ENCODE results near the gene MYL7. TPM values are rescaled to one million over a fixed set of nuclear protein-coding genes. Genes with fewer than 3 reads are reported as not detected.

Gene MYL7
- total and polyA plus RNA-seq, 2 donors, result 1.9 to 2.7 TPM

- Histone ChIP-seq H3K4me3 (ENCODE audit: low read depth, low read length) (no peak overlapping the region), H3K27ac (ENCODE audit: low read depth) (no peak overlapping the region), H3K36me3 (ENCODE audit: insufficient read depth) (no peaks in the 10 kb centered on the region), H3K4me1 (ENCODE audit: insufficient read depth) (no peaks in the 10 kb centered on the region)
- peak; percentile 36 for DNase-seq (ENCODE audit: extremely low spot score)
- 76% methylated on average over 18 of the region's 18 CpGs for WGBS
Measured at GRCh38 chr7:44149571-44150465, 8.7 kb upstream of the MYL7 start.

GRCh38 chr7:44148961-44149536 lies 7.9 kb upstream of the MYL7 start:
- no peak overlapping the region for H3K27ac ChIP-seq (ENCODE audit: low read depth)
- H3K4me1 ChIP-seq (ENCODE audit: insufficient read depth), result no peaks in the 10 kb centered on the region
- 92% methylated on average over 9 of the region's 9 CpGs for WGBS
- no peak for DNase-seq (ENCODE audit: extremely low spot score)
- H3K36me3 ChIP-seq (ENCODE audit: insufficient read depth), result no peaks in the 10 kb centered on the region
- no peak overlapping the region for H3K4me3 ChIP-seq (ENCODE audit: low read depth, low read length)

GRCh38 chr7:44148166-44148565 lies 7.0 kb upstream of the MYL7 start:
- no peak for DNase-seq (ENCODE audit: extremely low spot score)
- 83% methylated on average over 2 of the region's 2 CpGs for WGBS

GRCh38 chr7:44147026-44147991 lies 6.2 kb upstream of the MYL7 start:
- Histone ChIP-seq H3K27ac (ENCODE audit: low read depth) (no peak overlapping the region), H3K4me1 (ENCODE audit: insufficient read depth) (no peaks in the 10 kb centered on the region), H3K36me3 (ENCODE audit: insufficient read depth) (no peaks in the 10 kb centered on the region), H3K4me3 (ENCODE audit: low read depth, low read length) (no peak overlapping the region)
- WGBS, result 54% methylated on average over 33 of the region's 33 CpGs
- DNase-seq (ENCODE audit: extremely low spot score), result no peak

More at GRCh38 chr7:44148166-44148565, 7.0 kb upstream of the MYL7 start:
- no peaks in the 10 kb centered on the region for H3K4me1 ChIP-seq (ENCODE audit: insufficient read depth)
- no peak overlapping the region for H3K27ac ChIP-seq (ENCODE audit: low read depth)
- no peaks in the 10 kb centered on the region for H3K36me3 ChIP-seq (ENCODE audit: insufficient read depth)
- H3K4me3 ChIP-seq (ENCODE audit: low read depth, low read length), result no peak overlapping the region

GRCh38 chr7:44145969-44146911 lies 5.1 kb upstream of the MYL7 start:
- WGBS, result 14% methylated on average over 64 of the region's 65 CpGs
- Histone ChIP-seq H3K27ac (ENCODE audit: low read depth) (no peak overlapping the region), H3K4me3 (ENCODE audit: low read depth, low read length) (peak overlapping the region; percentile 42), H3K36me3 (ENCODE audit: insufficient read depth) (no peaks in the 10 kb centered on the region), H3K4me1 (ENCODE audit: insufficient read depth) (no peaks in the 10 kb centered on the region)
- no peak for DNase-seq (ENCODE audit: extremely low spot score)

- H3K4me3 ChIP-seq (ENCODE audit: low read depth, low read length), result peak overlapping the region; percentile 42
- WGBS, result 11% methylated on average over 53 of the region's 53 CpGs
- H3K4me1 ChIP-seq (ENCODE audit: insufficient read depth), result no peaks in the 10 kb centered on the region
- H3K36me3 ChIP-seq (ENCODE audit: insufficient read depth), result no peaks in the 10 kb centered on the region
- H3K27ac ChIP-seq (ENCODE audit: low read depth), result no peak overlapping the region
- DNase-seq (ENCODE audit: extremely low spot score), result no peak
Measured at GRCh38 chr7:44145479-44145968, 4.4 kb upstream of the MYL7 start.

GRCh38 chr7:44144968-44145478 lies 3.9 kb upstream of the MYL7 start:
- WGBS, result 77% methylated on average over 31 of the region's 31 CpGs
- H3K4me1 ChIP-seq (ENCODE audit: insufficient read depth), result no peaks in the 10 kb centered on the region
- H3K36me3 ChIP-seq (ENCODE audit: insufficient read depth), result no peaks in the 10 kb centered on the region
- no peak for DNase-seq (ENCODE audit: extremely low spot score)
- no peak overlapping the region for H3K4me3 ChIP-seq (ENCODE audit: low read depth, low read length)
- no peak overlapping the region for H3K27ac ChIP-seq (ENCODE audit: low read depth)

GRCh38 chr7:44144426-44144967 lies 3.4 kb upstream of the MYL7 start:
- DNase-seq (ENCODE audit: extremely low spot score), result no peak
- Histone ChIP-seq H3K36me3 (ENCODE audit: insufficient read depth) (no peaks in the 10 kb centered on the region), H3K4me3 (ENCODE audit: low read depth, low read length) (no peak overlapping the region), H3K27ac (ENCODE audit: low read depth) (no peak overlapping the region), H3K4me1 (ENCODE audit: insufficient read depth) (no peaks in the 10 kb centered on the region)
- 97% methylated on average over 6 of the region's 6 CpGs for WGBS

- Histone ChIP-seq H3K4me1 (ENCODE audit: insufficient read depth) (no peaks in the 10 kb centered on the region), H3K36me3 (ENCODE audit: insufficient read depth) (no peaks in the 10 kb centered on the region), H3K4me3 (ENCODE audit: low read depth, low read length) (no peak overlapping the region), H3K27ac (ENCODE audit: low read depth) (no peak overlapping the region)
- no peak for DNase-seq (ENCODE audit: extremely low spot score)
- 77% methylated on average over 6 of the region's 6 CpGs for WGBS
Measured at GRCh38 chr7:44143646-44144250, 2.6 kb upstream of the MYL7 start.

- Histone ChIP-seq H3K36me3 (ENCODE audit: insufficient read depth) (no peaks in the 10 kb centered on the region), H3K27ac (ENCODE audit: low read depth) (no peak overlapping the region), H3K4me3 (ENCODE audit: low read depth, low read length) (no peak overlapping the region), H3K4me1 (ENCODE audit: insufficient read depth) (no peaks in the 10 kb centered on the region)
- DNase-seq (ENCODE audit: extremely low spot score), result no peak
- 89% methylated on average over 4 of the region's 4 CpGs for WGBS
Measured at GRCh38 chr7:44142028-44142427, 896 bp upstream of the MYL7 start.

- Histone ChIP-seq H3K36me3 (ENCODE audit: insufficient read depth) (no peaks in the 10 kb centered on the region), H3K27ac (ENCODE audit: low read depth) (no peak overlapping the region), H3K4me3 (ENCODE audit: low read depth, low read length) (no peak overlapping the region), H3K4me1 (ENCODE audit: insufficient read depth) (no peaks in the 10 kb centered on the region)
- 91% methylated on average over 10 of the region's 10 CpGs for WGBS
- no peak for DNase-seq (ENCODE audit: extremely low spot score)
Measured at GRCh38 chr7:44140341-44140740, 791 bp downstream of the MYL7 start.
